Measurements from ENCODE around the gene GNB1L. TPM values are rescaled to one million over a fixed set of nuclear protein-coding genes. Genes with fewer than 3 reads are reported as not detected.
A peak's percentile ranks its signal among the peaks of the same experiment; 100 is the strongest.

The GNB1L gene
- total RNA-seq, 2 experiments from 2014 or later = 11.9 to 12.7 TPM

- no peaks in the 10 kb centered on the region for H3K27me3 Mint-ChIP-seq
These were observed 40.2 kb downstream of the GNB1L start for GRCh38 chr22:19814428-19814827.

GRCh38 chr22:19812910-19813309, 41.8 kb downstream of the GNB1L start:
- ATAC-seq (ENCODE audit: low read depth) (no peak), DNase-seq (no peak)
- H3K27me3 Mint-ChIP-seq = no peaks in the 10 kb centered on the region
- no peaks in the 10 kb centered on the region for H3K36me3 Mint-ChIP-seq
- H3K9me3 Mint-ChIP-seq = no peaks in the 10 kb centered on the region
- H3K27ac Mint-ChIP-seq = no peak overlapping the region
- POLR2A ChIA-PET = no interaction called here
- H3K4me1 Mint-ChIP-seq = peaks cover 9% of the 10 kb centered on the region
- H3K4me3 Mint-ChIP-seq = no peak overlapping the region

More at GRCh38 chr22:19814428-19814827, 40.2 kb downstream of the GNB1L start:
- POLR2A ChIA-PET = no interaction called here
- Mint-ChIP-seq H3K4me1 (peaks cover 9% of the 10 kb centered on the region), H3K36me3 (no peaks in the 10 kb centered on the region), H3K27ac (no peak overlapping the region), H3K9me3 (no peaks in the 10 kb centered on the region), H3K4me3 (no peak overlapping the region)
- DNase-seq (no peak), ATAC-seq (ENCODE audit: low read depth) (no peak)

GRCh38 chr22:19811811-19812771, 42.6 kb downstream of the GNB1L start:
- POLR2A ChIA-PET = no interaction called here
- ATAC-seq (ENCODE audit: low read depth) (no peak), DNase-seq (no peak)
- H3K36me3 Mint-ChIP-seq = no peaks in the 10 kb centered on the region
- H3K27ac Mint-ChIP-seq = no peak overlapping the region
- H3K4me3 Mint-ChIP-seq = no peak overlapping the region
- H3K9me3 Mint-ChIP-seq = no peaks in the 10 kb centered on the region
- no peaks in the 10 kb centered on the region for H3K27me3 Mint-ChIP-seq
- H3K4me1 Mint-ChIP-seq = peaks cover 9% of the 10 kb centered on the region

GRCh38 chr22:19811211-19811621, 43.5 kb downstream of the GNB1L start:
- H3K27me3 Mint-ChIP-seq = no peaks in the 10 kb centered on the region
- H3K9me3 Mint-ChIP-seq = no peaks in the 10 kb centered on the region
- H3K4me1 Mint-ChIP-seq = peaks cover 7% of the 10 kb centered on the region
- ATAC-seq (ENCODE audit: low read depth) (no peak), DNase-seq (no peak)
- POLR2A ChIA-PET = no interaction called here
- H3K27ac Mint-ChIP-seq = no peak overlapping the region
- no peaks in the 10 kb centered on the region for H3K36me3 Mint-ChIP-seq
- no peak overlapping the region for H3K4me3 Mint-ChIP-seq

GRCh38 chr22:19810381-19811201, 44.1 kb downstream of the GNB1L start:
- peaks cover 4% of the 10 kb centered on the region for H3K4me1 Mint-ChIP-seq
- DNase-seq = peak; percentile 44
- H3K27ac Mint-ChIP-seq = peak overlapping the region; percentile 30
- H3K36me3 Mint-ChIP-seq = no peaks in the 10 kb centered on the region
- ATAC-seq (ENCODE audit: low read depth) = peak; percentile 69
- POLR2A ChIA-PET = no interaction called here
- no peaks in the 10 kb centered on the region for H3K27me3 Mint-ChIP-seq
- no peak overlapping the region for H3K4me3 Mint-ChIP-seq
- no peaks in the 10 kb centered on the region for H3K9me3 Mint-ChIP-seq

GRCh38 chr22:19809741-19810140, 44.9 kb downstream of the GNB1L start:
- POLR2A ChIA-PET = no interaction called here
- ATAC-seq (ENCODE audit: low read depth) (no peak), DNase-seq (no peak)
- H3K9me3 Mint-ChIP-seq = no peaks in the 10 kb centered on the region
- H3K27ac Mint-ChIP-seq = no peak overlapping the region
- no peaks in the 10 kb centered on the region for H3K36me3 Mint-ChIP-seq
- H3K27me3 Mint-ChIP-seq = no peaks in the 10 kb centered on the region
- H3K4me1 Mint-ChIP-seq = peaks cover 2% of the 10 kb centered on the region
- no peak overlapping the region for H3K4me3 Mint-ChIP-seq

- DNase-seq (no peak), ATAC-seq (ENCODE audit: low read depth) (no peak)
- Mint-ChIP-seq H3K27ac (no peak overlapping the region), H3K27me3 (no peaks in the 10 kb centered on the region), H3K4me1 (peaks cover 2% of the 10 kb centered on the region), H3K9me3 (no peaks in the 10 kb centered on the region), H3K4me3 (no peak overlapping the region), H3K36me3 (no peaks in the 10 kb centered on the region)
- POLR2A ChIA-PET = no interaction called here
These were observed 45.7 kb downstream of the GNB1L start for GRCh38 chr22:19808873-19809478.

GRCh38 chr22:19807914-19808872, 46.5 kb downstream of the GNB1L start:
- DNase-seq (no peak), ATAC-seq (ENCODE audit: low read depth) (no peak)
- Mint-ChIP-seq H3K27me3 (no peaks in the 10 kb centered on the region), H3K4me3 (no peak overlapping the region), H3K36me3 (no peaks in the 10 kb centered on the region), H3K4me1 (peaks cover 2% of the 10 kb centered on the region), H3K9me3 (no peaks in the 10 kb centered on the region), H3K27ac (no peak overlapping the region)
- POLR2A ChIA-PET = no interaction called here

GRCh38 chr22:19807161-19807913, 47.3 kb downstream of the GNB1L start:
- no peaks in the 10 kb centered on the region for H3K36me3 Mint-ChIP-seq
- no peak for ATAC-seq (ENCODE audit: low read depth)
- POLR2A ChIA-PET = no interaction called here
- H3K27me3 Mint-ChIP-seq = no peaks in the 10 kb centered on the region
- no peak for DNase-seq
- no peak overlapping the region for H3K27ac Mint-ChIP-seq
- H3K4me3 Mint-ChIP-seq = no peak overlapping the region
- no peaks in the 10 kb centered on the region for H3K9me3 Mint-ChIP-seq
- peaks cover 2% of the 10 kb centered on the region for H3K4me1 Mint-ChIP-seq

GRCh38 chr22:19806213-19807160, 48.2 kb downstream of the GNB1L start:
- ATAC-seq (ENCODE audit: low read depth) (no peak), DNase-seq (peak; percentile 27)
- POLR2A ChIA-PET = no interaction called here
- H3K9me3 Mint-ChIP-seq = no peaks in the 10 kb centered on the region
- H3K4me1 Mint-ChIP-seq = peaks cover 2% of the 10 kb centered on the region
- no peaks in the 10 kb centered on the region for H3K27me3 Mint-ChIP-seq
- no peak overlapping the region for H3K27ac Mint-ChIP-seq
- no peaks in the 10 kb centered on the region for H3K36me3 Mint-ChIP-seq
- no peak overlapping the region for H3K4me3 Mint-ChIP-seq

GRCh38 chr22:19805821-19806212, 48.9 kb downstream of the GNB1L start:
- Mint-ChIP-seq H3K27me3 (no peaks in the 10 kb centered on the region), H3K9me3 (no peaks in the 10 kb centered on the region), H3K4me3 (no peak overlapping the region), H3K36me3 (no peaks in the 10 kb centered on the region), H3K4me1 (no peaks in the 10 kb centered on the region), H3K27ac (no peak overlapping the region)
- DNase-seq = no peak
- ATAC-seq (ENCODE audit: low read depth) = no peak
- POLR2A ChIA-PET = no interaction called here
